GM12878 (cell line): Measurements from ENCODE around the gene HSPBAP1.
"Not testable (repeated sequence)": the region's sequence is repeated elsewhere in the genome, so short reads cannot be mapped to it uniquely, and the experiment has no call there.

Source experiments
- CEBPB ChIP-seq, 2 experiments: fragments of 150-350 bp in 1 of 2; IDR thresholded peaks; 2 replicates each; pipeline ENCODE4 v1.6.1; 2012 to 2014; ENCODE audit warnings: low read depth in 2 of 2, low read length in 2 of 2, borderline replicate concordance in 1 of 2, inconsistent platforms in 1 of 2
- CTCF ChIP-seq, 3 experiments: IDR thresholded peaks in 2 of 3; conservative IDR thresholded peaks in 1 of 3; 2 replicates each; pipeline ENCODE4 v1.5.1; 2011; ENCODE audit warnings: low read depth in 3 of 3, low read length in 3 of 3, mild to moderate bottlenecking in 3 of 3, control low read depth in 2 of 3, moderate library complexity in 2 of 3, inconsistent platforms in 1 of 3, mixed read lengths in 1 of 3; ENCODE audit not compliant: control insufficient read depth in 2 of 3, insufficient read depth in 1 of 3; ENCODE audit errors: extremely low read depth in 1 of 3
- E4F1 ChIP-seq: fragments of 450-650 bp; IDR thresholded peaks from 2 replicates; pipeline ENCODE4 v1.6.1; 2018; ENCODE audit warnings: borderline replicate concordance, mild to moderate bottlenecking; ENCODE audit not compliant: partially characterized antibody
- EZH2 ChIP-seq: IDR thresholded peaks from 2 replicates; pipeline ENCODE4 v1.6.1; 2012; ENCODE audit warnings: low read depth, mild to moderate bottlenecking, control low read depth, inconsistent platforms, low read length, borderline replicate concordance; ENCODE audit not compliant: control insufficient read depth
- NRF1 ChIP-seq: conservative IDR thresholded peaks from 2 replicates; pipeline ENCODE4 v1.6.1; 2011; ENCODE audit warnings: mild to moderate bottlenecking, low read depth, low read length, improper control_type of control experiment
- PAX8 ChIP-seq: fragments of 450-650 bp; IDR thresholded peaks from 2 replicates; pipeline ENCODE4 v1.6.1; 2017; ENCODE audit warnings: mild to moderate bottlenecking, moderate library complexity
- POLR2A ChIP-seq: IDR thresholded peaks from 2 replicates; pipeline ENCODE4 v1.6.1; 2011; ENCODE audit warnings: low read depth, mild to moderate bottlenecking, low read length
- POLR2AphosphoS5 ChIP-seq: IDR thresholded peaks from 2 replicates; pipeline ENCODE4 v1.6.1; 2011; ENCODE audit warnings: mild to moderate bottlenecking, low read length, inconsistent platforms
- RAD21 ChIP-seq: IDR thresholded peaks from 2 replicates; pipeline ENCODE4 v1.6.1; 2011; ENCODE audit warnings: mild to moderate bottlenecking, low read depth, low read length, moderate library complexity; ENCODE audit not compliant: insufficient read depth
- SIN3A ChIP-seq: IDR thresholded peaks from 2 replicates; pipeline ENCODE4 v1.6.1; 2012; ENCODE audit warnings: low read depth, low read length, improper control_type of control experiment
- SRF ChIP-seq, 2 experiments: IDR thresholded peaks; 2 replicates each; pipeline ENCODE4 v1.6.1; 2011; ENCODE audit warnings: low read depth in 2 of 2, low read length in 2 of 2, mild to moderate bottlenecking in 1 of 2, moderate library complexity in 1 of 2
- USF2 ChIP-seq: IDR thresholded peaks from 2 replicates; pipeline ENCODE4 v1.6.1; 2011; ENCODE audit warnings: low read depth, low read length, improper control_type of control experiment, borderline replicate concordance

GRCh38 chr3:122732682-122733525 is 60.7 kb downstream of the HSPBAP1 start:
- TF ChIP-seq NRF1; E4F1; CTCF (IDR thresholded peaks at IDR 0.05 in 2 of 3, conservative IDR thresholded peaks at IDR 0.05 in 1 of 3; ENCODE audit: control insufficient read depth in 2 of 3, extremely low read depth in 1 of 3, insufficient read depth in 1 of 3, low read depth in 3 of 3, low read length in 3 of 3); EZH2; POLR2A; SIN3A; SRF (IDR thresholded peaks at IDR 0.05; ENCODE audit: low read depth in 2 of 2, low read length in 2 of 2); CEBPB (IDR thresholded peaks at IDR 0.05; ENCODE audit: borderline replicate concordance in 1 of 2, low read depth in 2 of 2, low read length in 2 of 2); USF2; POLR2AphosphoS5; RAD21; PAX8: not testable (repeated sequence)
